Fibroblast of villous mesenchyme (primary cell): Measurements from ENCODE around the gene PIP. TPM values are rescaled to one million over a fixed set of nuclear protein-coding genes. Genes with fewer than 3 reads are reported as not detected.
"Not testable (repeated sequence)": the region's sequence is repeated elsewhere in the genome, so short reads cannot be mapped to it uniquely, and the experiment has no call there.

Experiments
- DNase-seq: peaks from one replicate; pipeline ENCODE4 v3.0.0-alpha.2; 2010; ENCODE audit warnings: low read depth
- H3K4me3 ChIP-seq: 2 replicates; pipeline ENCODE4 v1.5.1; 2011; ENCODE audit warnings: low read depth, mild to moderate bottlenecking, low read length
- CTCF ChIP-seq: IDR thresholded peaks from 2 replicates; pipeline ENCODE4 v1.5.1; 2012; ENCODE audit warnings: low read depth, mild to moderate bottlenecking, low read length; ENCODE audit not compliant: insufficient read depth
- total RNA-seq: library from RNA; depleted of rRNA; stranded (reverse); fragments of >200 nt; gene quantifications from 2 replicates; pipeline ENCODE4 v1.2.3, GENCODE V29; 2012

The PIP gene
- total RNA-seq, 1 donor = not detected

- DNase-seq = no peak
- TF ChIP-seq CTCF = no peak
- H3K4me3 ChIP-seq = no peak overlapping the region
These were observed 16.2 kb downstream of the PIP start for GRCh38 chr7:143148050-143148449.

GRCh38 chr7:143148651-143149050 is 16.8 kb downstream of the PIP start:
- no peak overlapping the region for H3K4me3 ChIP-seq
- no peak for DNase-seq
- TF ChIP-seq CTCF = no peak

- not testable (repeated sequence) for H3K4me3 ChIP-seq, DNase-seq
These were observed 18.8 kb downstream of the PIP start for GRCh38 chr7:143150696-143151095.

- not testable (repeated sequence) for DNase-seq, H3K4me3 ChIP-seq
These were observed 26.7 kb downstream of the PIP start for GRCh38 chr7:143158617-143159016.

- TF ChIP-seq CTCF = no peak
- DNase-seq = no peak
- no peak overlapping the region for H3K4me3 ChIP-seq
These were observed 39.8 kb downstream of the PIP start for GRCh38 chr7:143171697-143172096.

GRCh38 chr7:143172354-143172753 is 40.5 kb downstream of the PIP start:
- no peak for DNase-seq
- TF ChIP-seq CTCF = no peak
- H3K4me3 ChIP-seq = no peak overlapping the region

- no peak for DNase-seq
- no peak overlapping the region for H3K4me3 ChIP-seq
- TF ChIP-seq CTCF = no peak
These were observed 44.3 kb downstream of the PIP start for GRCh38 chr7:143176128-143176527.

GRCh38 chr7:143177374-143178119 is 45.7 kb downstream of the PIP start:
- H3K4me3 ChIP-seq = no peak overlapping the region
- no peak for TF ChIP-seq CTCF
- no peak for DNase-seq

- H3K4me3 ChIP-seq, DNase-seq: not testable (repeated sequence)
These were observed 48.9 kb downstream of the PIP start for GRCh38 chr7:143180771-143181170.
